HepG2 (cell line): ENCODE results near the gene WEE1. TPM values are rescaled to one million over a fixed set of nuclear protein-coding genes. Genes with fewer than 3 reads are reported as not detected.

Experiments used
- ADNP ChIP-seq: sonication (generic); formaldehyde crosslinking; IDR thresholded peaks from 2 replicates; pipeline ENCODE4 v1.4.0; 2020; ENCODE audit warnings: missing genetic modification reagents
- FOXK1 ChIP-seq: sonication (generic); formaldehyde crosslinking; IDR thresholded peaks from 2 replicates; pipeline ENCODE4 v1.4.0; 2020; ENCODE audit warnings: low read depth, missing genetic modification reagents, borderline replicate concordance
- GFI1 ChIP-seq: sonication (generic); formaldehyde crosslinking; IDR thresholded peaks from 2 replicates; pipeline ENCODE4 v1.5.0; 2020; ENCODE audit warnings: missing genetic modification reagents, mild to moderate bottlenecking, borderline replicate concordance
- HNF4A ChIP-seq: sonication (generic); formaldehyde crosslinking; IDR thresholded peaks from 2 replicates; pipeline ENCODE4 v1.4.0; 2020; ENCODE audit warnings: missing genetic modification reagents
- PRMT3 ChIP-seq: sonication (generic); formaldehyde crosslinking; IDR thresholded peaks from 2 replicates; pipeline ENCODE4 v1.8.1; 2022; ENCODE audit warnings: low read depth, mild to moderate bottlenecking, moderate library complexity, missing genetic modification reagents, borderline replicate concordance
- SETDB1 ChIP-seq: sonication (generic); formaldehyde crosslinking; IDR thresholded peaks from 2 replicates; pipeline ENCODE4 v1.5.1; 2020; ENCODE audit warnings: missing genetic modification reagents, mild to moderate bottlenecking, borderline replicate concordance
- ZNF234 ChIP-seq: sonication (generic); formaldehyde crosslinking; conservative IDR thresholded peaks from 2 replicates; pipeline ENCODE4 v1.5.1; 2020; ENCODE audit warnings: mild to moderate bottlenecking, missing genetic modification reagents
- ZNF563 ChIP-seq: sonication (generic); formaldehyde crosslinking; IDR thresholded peaks from 2 replicates; pipeline ENCODE4 v1.8.0; 2022; ENCODE audit warnings: mild to moderate bottlenecking, moderate library complexity, missing genetic modification reagents
- ZNF850 ChIP-seq: sonication (generic); formaldehyde crosslinking; conservative IDR thresholded peaks from 2 replicates; pipeline ENCODE4 v1.9.0; 2021; ENCODE audit warnings: mild to moderate bottlenecking, missing genetic modification reagents
- polyA plus RNA-seq, 8 experiments: library from polyadenylated mRNA; depleted of rRNA in 3 of 8; stranded (reverse) in 7 of 8; unstranded in 1 of 8; fragments of >200 nt; fragmentation: Illumina TruSeq in 4 of 8; extraction: Trizol in 4 of 8; gene quantifications; 2 replicates each; pipeline versions ENCODE4 v1.2.1 to v1.2.3, GENCODE V29; 2011 to 2016; ENCODE audit warnings: low read depth in 4 of 8, missing spikeins in 1 of 8, mixed read lengths in 1 of 8; ENCODE audit not compliant: insufficient read depth in 1 of 8
- total RNA-seq, 5 experiments: library from RNA; depleted of rRNA; stranded (reverse); fragments of >200 nt; fragmentation: Illumina TruSeq; extraction: Trizol; gene quantifications; 2 replicates each; pipeline ENCODE4 v1.2.3, GENCODE V29; 2016; ENCODE audit warnings: low read depth in 1 of 5
- TF ChIP-seq, protein P1 (sequence below): sonication (generic); formaldehyde crosslinking; IDR thresholded peaks from 2 replicates; pipeline ENCODE4 v1.5.0; 2020; ENCODE audit warnings: missing genetic modification reagents
- TF ChIP-seq, protein P2 (sequence below): sonication (generic); formaldehyde crosslinking; IDR thresholded peaks from 2 replicates; pipeline ENCODE4 v1.4.0; 2020; ENCODE audit warnings: low read depth, mild to moderate bottlenecking, missing genetic modification reagents
- TF ChIP-seq, protein P3 (sequence below): sonication (generic); formaldehyde crosslinking; IDR thresholded peaks from 2 replicates; pipeline ENCODE4 v1.4.0; 2020; ENCODE audit warnings: missing genetic modification reagents
- TF ChIP-seq, protein P4 (sequence below): sonication (generic); formaldehyde crosslinking; conservative IDR thresholded peaks from 2 replicates; pipeline ENCODE4 v1.4.0; 2020; ENCODE audit warnings: missing genetic modification reagents
- TF ChIP-seq, protein P5 (sequence below): sonication (generic); formaldehyde crosslinking; IDR thresholded peaks from 2 replicates; pipeline ENCODE4 v1.5.0; 2020; ENCODE audit warnings: mild to moderate bottlenecking, missing genetic modification reagents, borderline replicate concordance
- TF ChIP-seq, protein P6 (sequence below): sonication (generic); formaldehyde crosslinking; IDR thresholded peaks from 2 replicates; pipeline ENCODE4 v1.8.1; 2023; ENCODE audit warnings: missing genetic modification reagents, inconsistent platforms, borderline replicate concordance
- TF ChIP-seq, protein P7 (sequence below): sonication (generic); formaldehyde crosslinking; IDR thresholded peaks from 2 replicates; pipeline ENCODE4 v1.5.0; 2020; ENCODE audit warnings: missing genetic modification reagents

Gene WEE1
- total and polyA plus RNA-seq, 2 of the 13 experiments (the other 11 are each of a cell fraction or from before 2014, with no cell fraction given): 31.4 to 63.7 TPM

DNA sequence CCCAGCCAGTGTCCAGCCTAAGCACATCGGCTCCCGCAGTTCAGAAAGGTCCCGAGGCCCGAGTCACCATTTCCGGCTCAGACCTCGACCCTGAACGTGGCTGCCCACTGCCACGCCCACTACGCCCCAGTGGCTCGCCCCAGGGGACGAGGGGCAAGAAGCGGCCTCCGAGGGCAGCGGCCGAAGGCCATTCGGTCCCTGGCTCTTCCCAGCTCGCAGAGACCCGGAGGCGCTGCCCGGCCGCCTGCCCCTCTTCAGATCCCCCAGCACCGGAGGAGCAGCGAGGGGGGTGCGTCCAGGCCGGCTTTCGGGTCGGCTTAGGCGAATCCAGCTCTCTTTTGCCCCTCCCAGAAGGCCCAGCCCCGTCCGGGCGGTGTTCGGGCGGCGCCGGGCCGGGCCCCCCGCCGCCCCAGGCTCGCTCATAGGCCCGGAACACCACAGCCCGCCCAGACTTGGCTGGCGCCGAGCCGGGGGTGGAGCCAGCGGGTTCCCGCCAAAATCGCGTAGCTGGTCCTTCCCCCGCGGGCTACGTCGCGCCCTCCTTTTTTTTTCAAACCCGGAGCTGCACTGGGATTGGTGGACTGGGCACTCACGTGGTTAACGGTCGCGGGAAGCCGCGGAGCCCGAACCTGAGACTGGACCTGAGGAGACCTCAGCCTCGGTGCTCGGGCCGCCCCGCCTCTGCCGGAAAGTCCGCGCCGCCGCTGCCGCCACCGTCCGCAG, at the start of gene WEE1 (continued):
- TF ChIP-seq, protein P1, sequence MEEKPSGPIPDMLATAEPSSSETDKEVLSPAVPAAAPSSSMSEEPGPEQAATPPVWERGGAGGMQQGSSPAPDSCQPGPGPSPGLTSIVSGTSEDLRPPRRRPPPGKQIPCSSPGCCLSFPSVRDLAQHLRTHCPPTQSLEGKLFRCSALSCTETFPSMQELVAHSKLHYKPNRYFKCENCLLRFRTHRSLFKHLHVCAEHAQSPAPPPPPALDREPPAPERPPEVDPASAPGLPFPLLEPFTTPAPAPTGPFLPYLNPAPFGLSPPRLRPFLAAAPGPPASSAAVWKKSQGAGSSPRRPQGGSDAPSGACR (CRISPR knock-in tag): peak; percentile 61; the same call in 1 of the 2 replicates
- TF ChIP-seq, protein P2, sequence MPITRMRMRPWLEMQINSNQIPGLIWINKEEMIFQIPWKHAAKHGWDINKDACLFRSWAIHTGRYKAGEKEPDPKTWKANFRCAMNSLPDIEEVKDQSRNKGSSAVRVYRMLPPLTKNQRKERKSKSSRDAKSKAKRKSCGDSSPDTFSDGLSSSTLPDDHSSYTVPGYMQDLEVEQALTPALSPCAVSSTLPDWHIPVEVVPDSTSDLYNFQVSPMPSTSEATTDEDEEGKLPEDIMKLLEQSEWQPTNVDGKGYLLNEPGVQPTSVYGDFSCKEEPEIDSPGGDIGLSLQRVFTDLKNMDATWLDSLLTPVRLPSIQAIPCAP: no peak
- TF ChIP-seq SETDB1: no peak
- TF ChIP-seq ADNP (CRISPR knock-in tag): no peak; the same call in 1 of the 2 replicates
- TF ChIP-seq PRMT3 (CRISPR knock-in tag): peak; percentile 94; the same call in 1 of the 2 replicates
- TF ChIP-seq GFI1: peak; percentile 84
- TF ChIP-seq, protein P3, sequence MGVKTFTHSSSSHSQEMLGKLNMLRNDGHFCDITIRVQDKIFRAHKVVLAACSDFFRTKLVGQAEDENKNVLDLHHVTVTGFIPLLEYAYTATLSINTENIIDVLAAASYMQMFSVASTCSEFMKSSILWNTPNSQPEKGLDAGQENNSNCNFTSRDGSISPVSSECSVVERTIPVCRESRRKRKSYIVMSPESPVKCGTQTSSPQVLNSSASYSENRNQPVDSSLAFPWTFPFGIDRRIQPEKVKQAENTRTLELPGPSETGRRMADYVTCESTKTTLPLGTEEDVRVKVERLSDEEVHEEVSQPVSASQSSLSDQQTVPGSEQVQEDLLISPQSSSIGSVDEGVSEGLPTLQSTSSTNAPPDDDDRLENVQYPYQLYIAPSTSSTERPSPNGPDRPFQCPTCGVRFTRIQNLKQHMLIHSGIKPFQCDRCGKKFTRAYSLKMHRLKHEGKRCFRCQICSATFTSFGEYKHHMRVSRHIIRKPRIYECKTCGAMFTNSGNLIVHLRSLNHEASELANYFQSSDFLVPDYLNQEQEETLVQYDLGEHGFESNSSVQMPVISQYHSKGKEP: peak; percentile 60; the same call in 1 of the 2 replicates
- peak; percentile 96 for TF ChIP-seq ZNF850 (CRISPR knock-in tag)
- TF ChIP-seq, protein P4, sequence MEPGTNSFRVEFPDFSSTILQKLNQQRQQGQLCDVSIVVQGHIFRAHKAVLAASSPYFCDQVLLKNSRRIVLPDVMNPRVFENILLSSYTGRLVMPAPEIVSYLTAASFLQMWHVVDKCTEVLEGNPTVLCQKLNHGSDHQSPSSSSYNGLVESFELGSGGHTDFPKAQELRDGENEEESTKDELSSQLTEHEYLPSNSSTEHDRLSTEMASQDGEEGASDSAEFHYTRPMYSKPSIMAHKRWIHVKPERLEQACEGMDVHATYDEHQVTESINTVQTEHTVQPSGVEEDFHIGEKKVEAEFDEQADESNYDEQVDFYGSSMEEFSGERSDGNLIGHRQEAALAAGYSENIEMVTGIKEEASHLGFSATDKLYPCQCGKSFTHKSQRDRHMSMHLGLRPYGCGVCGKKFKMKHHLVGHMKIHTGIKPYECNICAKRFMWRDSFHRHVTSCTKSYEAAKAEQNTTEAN (CRISPR knock-in tag): peak; percentile 47; the same call in 1 of the 2 replicates
- no peak; the same call in none of the 2 replicates for TF ChIP-seq ZNF563 (CRISPR knock-in tag)
- TF ChIP-seq, protein P5, sequence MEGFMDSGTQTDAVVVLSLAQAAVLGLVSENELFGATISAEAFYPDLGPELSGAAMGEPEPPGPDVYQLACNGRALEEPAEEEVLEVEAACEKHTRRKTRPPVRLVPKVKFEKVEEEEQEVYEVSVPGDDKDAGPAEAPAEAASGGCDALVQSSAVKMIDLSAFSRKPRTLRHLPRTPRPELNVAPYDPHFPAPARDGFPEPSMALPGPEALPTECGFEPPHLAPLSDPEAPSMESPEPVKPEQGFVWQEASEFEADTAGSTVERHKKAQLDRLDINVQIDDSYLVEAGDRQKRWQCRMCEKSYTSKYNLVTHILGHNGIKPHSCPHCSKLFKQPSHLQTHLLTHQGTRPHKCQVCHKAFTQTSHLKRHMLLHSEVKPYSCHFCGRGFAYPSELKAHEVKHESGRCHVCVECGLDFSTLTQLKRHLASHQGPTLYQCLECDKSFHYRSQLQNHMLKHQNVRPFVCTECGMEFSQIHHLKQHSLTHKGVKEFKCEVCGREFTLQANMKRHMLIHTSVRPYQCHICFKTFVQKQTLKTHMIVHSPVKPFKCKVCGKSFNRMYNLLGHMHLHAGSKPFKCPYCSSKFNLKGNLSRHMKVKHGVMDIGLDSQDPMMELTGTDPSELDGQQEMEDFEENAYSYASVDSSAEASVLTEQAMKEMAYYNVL (CRISPR knock-in tag): peak; percentile 92
- TF ChIP-seq, protein P6, sequence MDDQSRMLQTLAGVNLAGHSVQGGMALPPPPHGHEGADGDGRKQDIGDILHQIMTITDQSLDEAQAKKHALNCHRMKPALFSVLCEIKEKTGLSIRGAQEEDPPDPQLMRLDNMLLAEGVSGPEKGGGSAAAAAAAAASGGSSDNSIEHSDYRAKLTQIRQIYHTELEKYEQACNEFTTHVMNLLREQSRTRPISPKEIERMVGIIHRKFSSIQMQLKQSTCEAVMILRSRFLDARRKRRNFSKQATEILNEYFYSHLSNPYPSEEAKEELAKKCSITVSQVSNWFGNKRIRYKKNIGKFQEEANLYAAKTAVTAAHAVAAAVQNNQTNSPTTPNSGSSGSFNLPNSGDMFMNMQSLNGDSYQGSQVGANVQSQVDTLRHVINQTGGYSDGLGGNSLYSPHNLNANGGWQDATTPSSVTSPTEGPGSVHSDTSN (CRISPR knock-in tag): no peak
- peak; percentile 78 for TF ChIP-seq HNF4A (CRISPR knock-in tag)
- TF ChIP-seq, protein P7, sequence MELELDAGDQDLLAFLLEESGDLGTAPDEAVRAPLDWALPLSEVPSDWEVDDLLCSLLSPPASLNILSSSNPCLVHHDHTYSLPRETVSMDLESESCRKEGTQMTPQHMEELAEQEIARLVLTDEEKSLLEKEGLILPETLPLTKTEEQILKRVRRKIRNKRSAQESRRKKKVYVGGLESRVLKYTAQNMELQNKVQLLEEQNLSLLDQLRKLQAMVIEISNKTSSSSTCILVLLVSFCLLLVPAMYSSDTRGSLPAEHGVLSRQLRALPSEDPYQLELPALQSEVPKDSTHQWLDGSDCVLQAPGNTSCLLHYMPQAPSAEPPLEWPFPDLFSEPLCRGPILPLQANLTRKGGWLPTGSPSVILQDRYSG (CRISPR knock-in tag): no peak; the same call in none of the 2 replicates
- no peak; the same call in 1 of the 2 replicates for TF ChIP-seq ZNF234 (CRISPR knock-in tag)
- no peak for TF ChIP-seq FOXK1
